OCI-LY3 (cell line): ENCODE measurements around the gene CYTH3.
"Not testable (repeated sequence)": the region's sequence is repeated elsewhere in the genome, so short reads cannot be mapped to it uniquely, and the experiment has no call there.

Source experiments
- H2AFZ ChIP-seq: fragments of 200-600, 300-600 bp; shearing (Covaris generic); 2 replicates; pipeline ENCODE4 v1.6.0; 2014; ENCODE audit warnings: antibody characterized with exemption, low read depth, low read length
- H3K27ac ChIP-seq: fragments of 200-600, 300-600 bp; sonication (generic); 2 replicates; pipeline ENCODE4 v1.5.1; 2014; ENCODE audit warnings: mild to moderate bottlenecking, low read length, moderate library complexity, mixed read lengths
- H3K27me3 ChIP-seq: fragments of 200-600, 300-600 bp; sonication (generic); 2 replicates; pipeline ENCODE4 v1.6.1; 2014; ENCODE audit warnings: low read depth, low read length, mixed read lengths
- H3K36me3 ChIP-seq: fragments of 200-600, 300-600 bp; sonication (generic); replicated peaks from 2 replicates; pipeline ENCODE3; 2014; ENCODE audit warnings: low read depth, low read length, mixed read lengths
- H3K4me1 ChIP-seq: fragments of 300-600, 200-600 bp; sonication (generic); 2 replicates; pipeline ENCODE4 v1.6.1; 2014; ENCODE audit warnings: low read length, mixed read lengths
- H3K4me2 ChIP-seq: fragments of 200-600, 300-600 bp; sonication (generic); 2 replicates; pipeline ENCODE4 v1.6.1; 2014; ENCODE audit warnings: low read length, mixed read lengths
- H3K4me3 ChIP-seq: fragments of 300-600, 200-600 bp; sonication (generic); 2 replicates; pipeline ENCODE4 v1.5.1; 2014; ENCODE audit warnings: antibody characterized with exemption, mild to moderate bottlenecking, low read length, moderate library complexity
- H3K79me2 ChIP-seq: fragments of 300-600, 200-600 bp; shearing (Covaris generic); 2 replicates; pipeline ENCODE4 v1.6.1; 2014; ENCODE audit warnings: mild to moderate bottlenecking, low read length, mixed read lengths
- H3K9ac ChIP-seq: fragments of 300-600, 200-600 bp; shearing (Covaris generic); 2 replicates; pipeline ENCODE4 v1.6.0; 2014; ENCODE audit warnings: mild to moderate bottlenecking, low read length, moderate library complexity
- H3K9me3 ChIP-seq: fragments of 200-600, 300-600 bp; shearing (Covaris generic); 2 replicates; pipeline ENCODE4 v1.6.1; 2014; ENCODE audit warnings: low read length, mixed read lengths; ENCODE audit not compliant: insufficient read depth
- H4K20me1 ChIP-seq: fragments of 200-600, 300-600 bp; sonication (generic); 2 replicates; pipeline ENCODE4 v1.6.1; 2016; ENCODE audit warnings: low read length, mixed read lengths; ENCODE audit not compliant: insufficient read depth
- CTCF ChIP-seq: fragments of 200-600, 300-600 bp; sonication (generic); IDR thresholded peaks from 2 replicates; pipeline ENCODE4 v1.5.1; 2014; ENCODE audit warnings: antibody characterized with exemption, low read length, low read depth
- EZH2phosphoT487 ChIP-seq: fragments of 200-600 bp; shearing (Covaris generic); IDR thresholded peaks from 2 replicates; pipeline ENCODE4 v1.6.1; 2018; ENCODE audit warnings: antibody characterized with exemption, mixed run types, low read depth

Gene CYTH3

GRCh38 chr7:6305330-6305729 lies 32.9 kb upstream of the CYTH3 start:
- Histone ChIP-seq H3K27me3 (no peaks in the 10 kb centered on the region), H3K9me3 (no peaks in the 10 kb centered on the region), H3K79me2 (no peaks in the 10 kb centered on the region), H3K4me3 (no peak overlapping the region), H3K9ac (no peak overlapping the region), H2AFZ (no peak overlapping the region), H3K36me3 (no peaks in the 10 kb centered on the region), H3K4me2 (no peak overlapping the region), H3K4me1 (no peaks in the 10 kb centered on the region), H4K20me1 (no peaks in the 10 kb centered on the region), H3K27ac (no peak overlapping the region)
- no peak for TF ChIP-seq EZH2phosphoT487
- no peak for TF ChIP-seq CTCF

- not testable (repeated sequence) for H3K27me3 ChIP-seq, H3K9ac ChIP-seq, H3K4me1 ChIP-seq, H3K4me2 ChIP-seq, H3K36me3 ChIP-seq, H3K27ac ChIP-seq, H3K4me3 ChIP-seq, H4K20me1 ChIP-seq, H3K79me2 ChIP-seq, H2AFZ ChIP-seq, H3K9me3 ChIP-seq
Measured at GRCh38 chr7:6301446-6301845, 29.0 kb upstream of the CYTH3 start.

GRCh38 chr7:6299774-6300173 lies 27.4 kb upstream of the CYTH3 start:
- Histone ChIP-seq H3K27me3 (no peaks in the 10 kb centered on the region), H3K4me1 (no peaks in the 10 kb centered on the region), H3K9ac (no peak overlapping the region), H3K79me2 (no peaks in the 10 kb centered on the region), H3K4me2 (no peak overlapping the region), H3K9me3 (no peaks in the 10 kb centered on the region), H4K20me1 (no peaks in the 10 kb centered on the region), H3K27ac (no peak overlapping the region), H3K4me3 (no peak overlapping the region), H3K36me3 (no peaks in the 10 kb centered on the region), H2AFZ (no peak overlapping the region)
- TF ChIP-seq CTCF (no peak), EZH2phosphoT487 (no peak)

GRCh38 chr7:6294839-6295238 lies 22.4 kb upstream of the CYTH3 start:
- no peak overlapping the region for H3K4me3 ChIP-seq
- no peaks in the 10 kb centered on the region for H3K27me3 ChIP-seq
- H3K9me3 ChIP-seq: no peaks in the 10 kb centered on the region
- H3K36me3 ChIP-seq: no peaks in the 10 kb centered on the region
- H3K4me1 ChIP-seq: no peaks in the 10 kb centered on the region
- no peaks in the 10 kb centered on the region for H3K79me2 ChIP-seq
- no peak overlapping the region for H3K9ac ChIP-seq
- H2AFZ ChIP-seq: no peak overlapping the region
- no peak overlapping the region for H3K4me2 ChIP-seq
- no peaks in the 10 kb centered on the region for H4K20me1 ChIP-seq
- no peak overlapping the region for H3K27ac ChIP-seq
- TF ChIP-seq CTCF (no peak), EZH2phosphoT487 (no peak)

DNA sequence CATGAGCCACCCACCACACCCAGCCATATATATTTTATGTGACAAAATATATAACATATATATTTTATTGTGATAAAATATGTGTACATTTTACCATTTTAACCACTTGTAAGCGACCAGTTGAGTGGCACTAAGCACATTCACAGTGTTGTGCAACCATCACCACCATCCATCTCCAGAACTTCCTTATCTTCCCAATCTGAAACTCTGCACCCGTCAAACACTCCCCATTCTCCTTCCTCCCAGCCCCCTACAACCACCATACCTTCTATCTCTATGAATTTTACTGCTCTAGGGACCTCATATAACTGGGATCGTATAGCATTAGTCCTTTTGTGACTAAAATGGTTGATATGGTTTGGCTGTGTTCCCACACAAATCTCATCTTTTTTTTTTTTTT lies 20.8 kb upstream of the CYTH3 start:
- H3K4me2 ChIP-seq: no peak overlapping the region
- H3K27ac ChIP-seq: no peak overlapping the region
- no peak for TF ChIP-seq CTCF
- TF ChIP-seq EZH2phosphoT487: no peak

GRCh38 chr7:6291941-6292340 lies 19.5 kb upstream of the CYTH3 start:
- not testable (repeated sequence) for H3K4me3 ChIP-seq, H3K27ac ChIP-seq, H3K79me2 ChIP-seq, H3K36me3 ChIP-seq, H3K27me3 ChIP-seq, H3K9ac ChIP-seq, H2AFZ ChIP-seq, H3K9me3 ChIP-seq, H4K20me1 ChIP-seq, H3K4me2 ChIP-seq, H3K4me1 ChIP-seq

More for the DNA sequence above, 20.8 kb upstream of the CYTH3 start:
- Histone ChIP-seq H3K4me3 (no peak overlapping the region), H3K27me3 (no peaks in the 10 kb centered on the region), H3K36me3 (no peaks in the 10 kb centered on the region), H3K9me3 (no peaks in the 10 kb centered on the region), H3K79me2 (no peaks in the 10 kb centered on the region), H2AFZ (no peak overlapping the region), H4K20me1 (no peaks in the 10 kb centered on the region), H3K9ac (no peak overlapping the region), H3K4me1 (no peaks in the 10 kb centered on the region)
